Hematopoietic multipotent progenitor cell treated with erythropoietin and hydrocortisone succinate and interleukin-3 and kit ligand, for 15 days (in vitro differentiated cells): ENCODE measurements around the gene TMEM185A.
"Not testable (repeated sequence)": the region's sequence is repeated elsewhere in the genome, so short reads cannot be mapped to it uniquely, and the experiment has no call there.

Experiments used
- DNase-seq: peaks from one replicate; pipeline ENCODE4 v3.0.0-alpha.2; 2015; ENCODE audit warnings: low spot score

TMEM185A gene

GRCh38 chrX:149619662-149620061 is 11.9 kb downstream of the TMEM185A start:
- not testable (repeated sequence) for DNase-seq

- no peak for DNase-seq
These were observed 12.7 kb downstream of the TMEM185A start for GRCh38 chrX:149618871-149619270.

GRCh38 chrX:149611623-149612175 is 19.9 kb downstream of the TMEM185A start:
- DNase-seq, result no peak

GRCh38 chrX:149610511-149610910 is 21.1 kb downstream of the TMEM185A start:
- no peak for DNase-seq

GRCh38 chrX:149607699-149608098 is 23.9 kb downstream of the TMEM185A start:
- no peak for DNase-seq

- not testable (repeated sequence) for DNase-seq
These were observed 26.2 kb downstream of the TMEM185A start for GRCh38 chrX:149605248-149605885.

- not testable (repeated sequence) for DNase-seq
These were observed 33.0 kb downstream of the TMEM185A start for GRCh38 chrX:149598603-149599002.

- DNase-seq, result not testable (repeated sequence)
These were observed 35.6 kb downstream of the TMEM185A start for GRCh38 chrX:149595943-149596342.

GRCh38 chrX:149595214-149595613 is 36.4 kb downstream of the TMEM185A start, which contains the start of gene HSFX2:
Gene HSFX2 (minus strand): TSS chrX:149595314. CDS start chrX:149594700, 614 bp downstream.
- DNase-seq, result not testable (repeated sequence)

- DNase-seq, result not testable (repeated sequence)
These were observed 40.6 kb downstream of the TMEM185A start for GRCh38 chrX:149590993-149591392.

GRCh38 chrX:149587359-149587758 is 44.2 kb downstream of the TMEM185A start, which contains the start of gene MAGEA9B:
Gene MAGEA9B (minus strand): TSS chrX:149587459. CDS start chrX:149583179, 4,280 bp downstream.
- not testable (repeated sequence) for DNase-seq

GRCh38 chrX:149585631-149586030 is 46.0 kb downstream of the TMEM185A start:
- DNase-seq, result not testable (repeated sequence)

- not testable (repeated sequence) for DNase-seq
These were observed 58.1 kb downstream of the TMEM185A start for GRCh38 chrX:149573456-149573855.

GRCh38 chrX:149572743-149573142 is 58.8 kb downstream of the TMEM185A start:
- no peak for DNase-seq

GRCh38 chrX:149571770-149572169 is 59.8 kb downstream of the TMEM185A start:
- DNase-seq, result no peak

GRCh38 chrX:149570668-149571067 is 60.9 kb downstream of the TMEM185A start:
- DNase-seq, result no peak

- DNase-seq, result no peak
These were observed 61.8 kb downstream of the TMEM185A start for GRCh38 chrX:149569770-149570169.

GRCh38 chrX:149568701-149569296 is 62.8 kb downstream of the TMEM185A start:
- DNase-seq, result no peak

GRCh38 chrX:149567621-149568417 is 63.8 kb downstream of the TMEM185A start:
- DNase-seq, result no peak

GRCh38 chrX:149563359-149563758 is 68.2 kb downstream of the TMEM185A start:
- no peak for DNase-seq

- DNase-seq, result not testable (repeated sequence)
These were observed 76.3 kb downstream of the TMEM185A start for GRCh38 chrX:149555251-149555650.

GRCh38 chrX:149551939-149552248 is 79.7 kb downstream of the TMEM185A start:
- not testable (repeated sequence) for DNase-seq
